RWPE2 (cell line): Measurements from ENCODE around the gene CES1.
"Not testable (repeated sequence)": the region's sequence is repeated elsewhere in the genome, so short reads cannot be mapped to it uniquely, and the experiment has no call there.

Experiments used
- ATAC-seq: fragments of 200-7000 bp; cut with Tn5 transposase; 3 replicates; pipeline ENCODE4 v1.9.1; 2021; ENCODE audit warnings: low read depth
- DNase-seq: peaks from one replicate; pipeline ENCODE4 v3.0.0-alpha.2; 2020; ENCODE audit warnings: low spot score
- H3K27ac ChIP-seq: fragments of 450-650 bp; 2 replicates; pipeline ENCODE4 v1.5.1; 2017; ENCODE audit warnings: mild to moderate bottlenecking; ENCODE audit not compliant: poor library complexity, severe bottlenecking
- H3K27me3 ChIP-seq: fragments of 250-450 bp; sonication (Bioruptor Pico); 2 replicates; pipeline ENCODE4 v1.5.1; 2021; ENCODE audit warnings: mild to moderate bottlenecking, moderate library complexity; ENCODE audit not compliant: insufficient read depth, poor library complexity, severe bottlenecking
- H3K36me3 ChIP-seq: fragments of 250-450 bp; sonication (Bioruptor Pico); 2 replicates; pipeline ENCODE4 v1.5.1; 2020; ENCODE audit warnings: low read depth, mild to moderate bottlenecking, moderate library complexity
- H3K4me1 ChIP-seq: fragments of 250-450 bp; sonication (Bioruptor Pico); 2 replicates; pipeline ENCODE4 v1.5.1; 2021; ENCODE audit warnings: mild to moderate bottlenecking, moderate library complexity; ENCODE audit not compliant: insufficient read depth, poor library complexity, severe bottlenecking
- H3K4me3 ChIP-seq: fragments of 250-450 bp; sonication (Bioruptor Pico); 2 replicates; pipeline ENCODE4 v1.5.1; 2021; ENCODE audit warnings: mild to moderate bottlenecking, moderate library complexity; ENCODE audit not compliant: severe bottlenecking
- H3K9me3 ChIP-seq: fragments of 250-450 bp; sonication (Bioruptor Pico); 2 replicates; pipeline ENCODE4 v1.5.1; 2021; ENCODE audit warnings: mild to moderate bottlenecking, moderate library complexity; ENCODE audit not compliant: severe bottlenecking
- TF ChIP-seq, protein P1 (sequence below): fragments of 450-650 bp; IDR thresholded peaks from one replicate; pipeline ENCODE4 v1.5.1; 2017; ENCODE audit warnings: mild to moderate bottlenecking, moderate library complexity; ENCODE audit not compliant: poor library complexity, severe bottlenecking

Gene CES1

GRCh38 chr16:55756963-55757362, 75.9 kb downstream of the CES1 start:
- DNase-seq = no peak
- peaks cover 3% of the 10 kb centered on the region for H3K9me3 ChIP-seq
- no peak overlapping the region for H3K27ac ChIP-seq
- no peaks in the 10 kb centered on the region for H3K36me3 ChIP-seq
- TF ChIP-seq, protein P1, sequence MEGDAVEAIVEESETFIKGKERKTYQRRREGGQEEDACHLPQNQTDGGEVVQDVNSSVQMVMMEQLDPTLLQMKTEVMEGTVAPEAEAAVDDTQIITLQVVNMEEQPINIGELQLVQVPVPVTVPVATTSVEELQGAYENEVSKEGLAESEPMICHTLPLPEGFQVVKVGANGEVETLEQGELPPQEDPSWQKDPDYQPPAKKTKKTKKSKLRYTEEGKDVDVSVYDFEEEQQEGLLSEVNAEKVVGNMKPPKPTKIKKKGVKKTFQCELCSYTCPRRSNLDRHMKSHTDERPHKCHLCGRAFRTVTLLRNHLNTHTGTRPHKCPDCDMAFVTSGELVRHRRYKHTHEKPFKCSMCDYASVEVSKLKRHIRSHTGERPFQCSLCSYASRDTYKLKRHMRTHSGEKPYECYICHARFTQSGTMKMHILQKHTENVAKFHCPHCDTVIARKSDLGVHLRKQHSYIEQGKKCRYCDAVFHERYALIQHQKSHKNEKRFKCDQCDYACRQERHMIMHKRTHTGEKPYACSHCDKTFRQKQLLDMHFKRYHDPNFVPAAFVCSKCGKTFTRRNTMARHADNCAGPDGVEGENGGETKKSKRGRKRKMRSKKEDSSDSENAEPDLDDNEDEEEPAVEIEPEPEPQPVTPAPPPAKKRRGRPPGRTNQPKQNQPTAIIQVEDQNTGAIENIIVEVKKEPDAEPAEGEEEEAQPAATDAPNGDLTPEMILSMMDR = no peak
- H3K27me3 ChIP-seq = no peaks in the 10 kb centered on the region
- ATAC-seq = no peak
- H3K4me3 ChIP-seq = no peak overlapping the region
- peaks cover 3% of the 10 kb centered on the region for H3K4me1 ChIP-seq

DNA sequence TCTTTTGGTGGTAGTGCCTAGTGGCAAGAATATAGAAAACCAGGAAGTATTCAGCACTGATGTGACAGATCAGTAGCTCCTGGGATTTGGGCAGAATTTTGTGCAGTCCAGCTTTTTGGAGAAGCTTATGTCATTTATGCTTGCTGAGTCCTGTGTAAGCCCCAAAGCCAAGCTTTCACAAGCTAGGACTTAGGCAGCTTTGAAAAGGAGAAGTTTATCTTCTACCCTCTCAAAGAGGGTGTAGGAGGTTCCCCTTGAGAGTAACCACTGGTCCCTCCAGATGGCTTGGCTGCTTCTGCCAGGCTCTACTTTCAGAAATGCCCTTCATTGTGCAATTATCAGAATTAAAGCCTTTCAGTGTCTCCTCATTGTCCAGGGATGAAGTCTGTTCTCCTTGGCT, 78.8 kb downstream of the CES1 start:
- TF ChIP-seq, protein P1 = no peak
- H3K4me3 ChIP-seq = no peak overlapping the region
- no peaks in the 10 kb centered on the region for H3K36me3 ChIP-seq
- H3K27ac ChIP-seq = peak overlapping the region; percentile 85
- DNase-seq (no peak), ATAC-seq (no peak)
- no peaks in the 10 kb centered on the region for H3K27me3 ChIP-seq
- H3K9me3 ChIP-seq = peaks cover 3% of the 10 kb centered on the region
- peaks cover 3% of the 10 kb centered on the region for H3K4me1 ChIP-seq

- not testable (repeated sequence) for H3K4me3 ChIP-seq, ATAC-seq, H3K9me3 ChIP-seq, H3K36me3 ChIP-seq, H3K4me1 ChIP-seq, H3K27me3 ChIP-seq, DNase-seq
- H3K27ac ChIP-seq = peak overlapping the region; percentile 85
Measured at GRCh38 chr16:55753145-55753631, 79.7 kb downstream of the CES1 start.
